Activated B cell treated with CpG ODN at 0.5 μM for 24 hours (primary cell): Measurements from ENCODE around the gene STAT6. TPM values are rescaled to one million over a fixed set of nuclear protein-coding genes. Genes with fewer than 3 reads are reported as not detected.
A peak's percentile ranks its signal among the peaks of the same experiment; 100 is the strongest.
"Not testable (repeated sequence)": the region's sequence is repeated elsewhere in the genome, so short reads cannot be mapped to it uniquely, and the experiment has no call there.

Source experiments
- ATAC-seq: fragments of 200-7000 bp; cut with Tn5 transposase; one replicate; pipeline ENCODE4 v1.10.0; 2021; ENCODE audit warnings: low read depth, mild to moderate bottlenecking, moderate library complexity
- CTCF ChIA-PET: fragments of 350-600 bp; sonication (Branson Sonifier 250); formaldehyde crosslinking; loops from one replicate; lab custom pipeline; 2021; ENCODE audit warnings: antibody characterized with exemption; lab: Charles Lee
- POLR2A ChIA-PET: fragments of 350-600 bp; sonication (Branson Sonifier 250); formaldehyde crosslinking; loops from one replicate; lab custom pipeline; 2021; ENCODE audit warnings: antibody characterized with exemption; lab: Charles Lee
- DNase-seq: peaks from one replicate; pipeline ENCODE4 v3.0.0; 2022
- H3K27ac Mint-ChIP-seq: one replicate; pipeline ENCODE4 v1.8.0; 2020; ENCODE audit warnings: mixed read lengths
- H3K27me3 Mint-ChIP-seq: one replicate; pipeline ENCODE4 v1.8.0; 2021; ENCODE audit warnings: mixed read lengths
- H3K36me3 Mint-ChIP-seq: one replicate; pipeline ENCODE4 v1.8.0; 2021; ENCODE audit warnings: low read depth, mixed read lengths
- H3K4me1 Mint-ChIP-seq: one replicate; pipeline ENCODE4 v1.8.0; 2021; ENCODE audit warnings: mixed read lengths
- H3K4me3 Mint-ChIP-seq: one replicate; pipeline ENCODE4 v1.8.0; 2020; ENCODE audit warnings: mild to moderate bottlenecking, mixed read lengths
- H3K9me3 Mint-ChIP-seq: one replicate; pipeline ENCODE4 v1.8.0; 2020; ENCODE audit warnings: mixed read lengths
- CTCF ChIP-seq: fragments of 200-600 bp; IDR thresholded peaks from one replicate; pipeline ENCODE4 v1.8.0; 2022; ENCODE audit warnings: antibody characterized with exemption, mild to moderate bottlenecking
- intact Hi-C: fragments of 100-400 bp; cut with micrococcal nuclease; formaldehyde crosslinking; loops from one replicate; pipeline ENCODE4 v1.15.1; 2024
- total RNA-seq: library from RNA; stranded (reverse); gene quantifications from 2 replicates; pipeline ENCODE4 v1.2.3, GENCODE V29; 2022

Gene STAT6
- total RNA-seq, 1 donor from 2014 or later = 745 TPM

DNA sequence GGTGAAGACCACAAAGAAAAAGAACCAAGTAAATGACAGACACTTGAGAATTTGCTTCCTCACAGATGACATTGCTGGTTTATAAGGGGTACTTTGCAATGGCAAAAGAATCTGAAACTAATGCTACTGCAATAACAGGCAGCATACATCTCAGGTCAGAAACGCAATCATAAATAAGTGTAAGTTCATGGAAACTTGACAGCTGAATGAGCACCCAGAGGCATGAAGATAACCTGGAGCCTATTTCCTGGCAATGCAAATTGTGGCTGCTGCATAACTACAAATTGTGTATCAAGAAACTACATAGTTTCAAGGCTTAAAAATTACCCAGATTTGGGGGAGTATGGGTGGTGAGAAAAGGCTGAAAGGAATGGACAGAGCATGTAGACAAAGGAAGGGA is 52.7 kb downstream of the STAT6 start:
- ChIA-PET CTCF (interaction anchor here (1.2 to 15.0 kb wide), 5 partner anchors 11 to 66 kb away, joined by 3 to 368 read pairs (median 6); partner anchors contain the start of genes STAT6 and ZBTB39), POLR2A (interaction anchor here (0.6 to 2.2 kb wide), 5 partner anchors 11 to 787 kb away, joined by 3 to 7 read pairs (median 3); no protein-coding TSS in a partner anchor)
- intact Hi-C loops = no loop called here
- peaks cover 36% of the 10 kb centered on the region for H3K36me3 Mint-ChIP-seq
- H3K4me3 Mint-ChIP-seq = peak overlapping the region; percentile 50
- no peak for TF ChIP-seq CTCF
- peak; percentile 59 for ATAC-seq
- H3K4me1 Mint-ChIP-seq = peaks cover 61% of the 10 kb centered on the region
- no peaks in the 10 kb centered on the region for H3K9me3 Mint-ChIP-seq
- DNase-seq = no peak
- H3K27me3 Mint-ChIP-seq = no peaks in the 10 kb centered on the region
- H3K27ac Mint-ChIP-seq = peak overlapping the region; percentile 84

DNA sequence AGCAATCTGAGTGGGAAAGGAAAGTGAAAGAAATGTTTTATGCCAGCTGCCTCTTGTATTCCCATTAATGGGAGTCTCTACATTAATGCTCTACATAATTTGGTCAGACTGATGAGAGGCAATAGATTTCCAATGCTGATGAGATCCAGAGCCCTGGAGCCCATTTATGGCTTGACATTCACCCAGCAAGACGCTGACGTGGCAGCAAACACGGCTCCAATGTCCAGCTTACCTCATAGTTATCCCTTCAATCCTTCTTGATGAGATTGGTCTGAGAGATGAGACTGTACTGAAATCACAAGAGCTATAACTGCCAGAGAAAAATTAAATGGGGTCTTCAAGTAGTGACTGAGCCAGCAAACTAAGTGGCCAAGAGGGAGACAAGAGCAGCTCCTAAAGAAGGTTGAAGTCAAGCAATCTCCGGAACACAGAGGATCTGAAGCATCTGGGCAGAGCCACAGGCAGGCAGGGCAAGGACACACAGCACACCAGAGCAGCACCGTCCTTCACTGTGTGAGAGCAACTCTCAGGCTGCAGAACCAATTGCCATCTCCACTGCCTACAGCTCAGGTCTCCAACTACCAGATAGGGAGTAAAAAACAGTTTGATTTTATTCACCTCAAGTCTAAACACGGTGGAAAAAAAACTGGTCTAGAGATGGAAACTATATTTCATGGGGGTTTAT is 54.0 kb downstream of the STAT6 start:
- ChIA-PET POLR2A (interaction anchor here (0.9 to 1.7 kb wide), 2 partner anchors 10 to 55 kb away, joined by 4 to 5 read pairs; no protein-coding TSS in a partner anchor), CTCF (interaction anchor here (0.8 to 8.2 kb wide), 3 partner anchors 12 to 49 kb away, joined by 3 to 89 read pairs (median 4); partner anchors contain the start of gene ZBTB39)
- DNase-seq = no peak
- peaks cover 34% of the 10 kb centered on the region for H3K36me3 Mint-ChIP-seq
- peak overlapping the region; percentile 43 for H3K27ac Mint-ChIP-seq
- intact Hi-C loops = no loop called here
- peaks cover 52% of the 10 kb centered on the region for H3K4me1 Mint-ChIP-seq
- no peak overlapping the region for H3K4me3 Mint-ChIP-seq
- H3K27me3 Mint-ChIP-seq = no peaks in the 10 kb centered on the region
- no peaks in the 10 kb centered on the region for H3K9me3 Mint-ChIP-seq
- ATAC-seq = no peak
- TF ChIP-seq CTCF = no peak

- H3K27ac Mint-ChIP-seq = no peak overlapping the region
- no peak for DNase-seq
- H3K9me3 Mint-ChIP-seq = no peaks in the 10 kb centered on the region
- intact Hi-C loops = no loop called here
- H3K27me3 Mint-ChIP-seq = no peaks in the 10 kb centered on the region
- H3K36me3 Mint-ChIP-seq = peaks cover 32% of the 10 kb centered on the region
- POLR2A ChIA-PET = interaction anchor here (1.7 kb wide), 1 partner anchor 8 kb away, joined by 4 read pairs; no protein-coding TSS in a partner anchor
- CTCF ChIA-PET = interaction anchor here (0.8 to 8.2 kb wide), 2 partner anchors 48 to 66 kb away, joined by 3 to 89 read pairs; partner anchors contain the start of gene ZBTB39
- peaks cover 50% of the 10 kb centered on the region for H3K4me1 Mint-ChIP-seq
- no peak for TF ChIP-seq CTCF
- no peak for ATAC-seq
- H3K4me3 Mint-ChIP-seq = no peak overlapping the region
These were observed 55.3 kb downstream of the STAT6 start for GRCh38 chr12:57055824-57056223.

GRCh38 chr12:57053901-57054300 is 57.3 kb downstream of the STAT6 start:
- POLR2A ChIA-PET = not testable (repeated sequence)

GRCh38 chr12:57053146-57053545 is 58.0 kb downstream of the STAT6 start:
- peaks cover 26% of the 10 kb centered on the region for H3K4me1 Mint-ChIP-seq
- DNase-seq, H3K27me3 Mint-ChIP-seq, intact Hi-C loops, H3K9me3 Mint-ChIP-seq, H3K4me3 Mint-ChIP-seq, H3K36me3 Mint-ChIP-seq, H3K27ac Mint-ChIP-seq, ATAC-seq, POLR2A ChIA-PET: not testable (repeated sequence)
- CTCF ChIA-PET = interaction anchor here (1.0 to 1.5 kb wide), 3 partner anchors 22 to 74 kb away, joined by 3 to 5 read pairs (median 4); partner anchors contain the start of gene STAT6

More at GRCh38 chr12:57053901-57054300, 57.3 kb downstream of the STAT6 start:
- H3K27me3 Mint-ChIP-seq, ATAC-seq, CTCF ChIA-PET, intact Hi-C loops, H3K4me3 Mint-ChIP-seq, H3K27ac Mint-ChIP-seq, DNase-seq, H3K9me3 Mint-ChIP-seq: not testable (repeated sequence)
- Mint-ChIP-seq H3K4me1 (peaks cover 33% of the 10 kb centered on the region), H3K36me3 (peaks cover 15% of the 10 kb centered on the region)

DNA sequence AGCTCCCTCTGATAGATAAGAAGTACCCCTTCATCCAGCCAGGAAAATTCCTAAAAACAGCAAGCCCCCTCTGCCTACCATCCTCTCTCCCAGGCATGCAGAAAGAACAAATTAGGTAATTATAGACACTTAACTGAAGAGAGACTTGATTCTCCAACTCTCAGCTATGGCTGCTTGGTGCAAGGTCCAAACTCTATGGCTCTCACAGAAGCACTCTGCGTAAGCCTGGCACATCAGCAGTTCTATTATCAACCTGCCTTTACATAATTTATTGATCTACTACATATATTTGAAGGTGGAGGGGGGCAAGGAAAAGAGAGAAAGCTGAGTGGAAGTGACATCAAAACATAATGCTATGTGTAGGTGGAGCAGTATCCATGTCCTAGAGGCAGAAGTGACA is 60.2 kb downstream of the STAT6 start:
- Mint-ChIP-seq H3K9me3 (no peaks in the 10 kb centered on the region), H3K36me3 (no peaks in the 10 kb centered on the region), H3K4me3 (no peak overlapping the region), H3K27ac (no peak overlapping the region), H3K4me1 (peaks cover 28% of the 10 kb centered on the region), H3K27me3 (no peaks in the 10 kb centered on the region)
- ChIA-PET CTCF (no interaction called here), POLR2A (no interaction called here)
- ATAC-seq (no peak), DNase-seq (no peak)
- intact Hi-C loops = no loop called here
- no peak for TF ChIP-seq CTCF
